ENCODE results near the gene PER1.

DNA sequence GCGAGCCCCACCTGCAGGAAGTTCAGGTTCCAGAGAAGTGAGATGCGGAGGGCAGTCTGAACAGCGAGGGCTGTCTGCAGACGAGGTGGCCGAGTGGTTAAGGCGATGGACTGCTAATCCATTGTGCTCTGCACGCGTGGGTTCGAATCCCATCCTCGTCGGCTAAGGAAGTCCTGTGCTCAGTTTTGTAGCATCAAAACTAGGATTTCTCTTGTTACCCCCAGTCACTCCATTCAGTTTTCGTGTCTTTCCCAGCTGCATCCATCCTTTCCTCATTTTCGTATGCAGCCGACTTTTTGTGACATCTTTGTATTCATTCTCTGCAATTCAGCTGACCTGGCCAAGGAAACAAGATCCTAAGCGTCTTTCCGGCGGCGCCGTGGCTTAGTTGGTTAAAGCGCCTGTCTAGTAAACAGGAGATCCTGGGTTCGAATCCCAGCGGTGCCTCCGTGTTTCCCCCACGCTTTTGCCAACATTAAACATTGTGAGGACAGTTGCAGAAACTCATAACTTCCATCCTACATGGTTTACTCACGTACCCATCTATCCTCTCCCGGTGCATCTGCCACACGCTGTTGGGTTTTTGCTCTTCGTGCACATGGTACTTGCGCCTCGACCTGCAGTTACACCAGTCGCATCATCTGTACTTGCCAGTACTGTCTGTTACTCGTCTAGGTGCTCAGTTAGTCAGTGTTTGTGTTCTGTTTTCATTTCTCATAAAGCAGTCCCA lies 34.7 kb upstream of the PER1 start:
- TF ChIP-seq POLR2A (IDR thresholded peaks at IDR 0.05; ENCODE audit: control extremely low read depth in 1 of 2, low read depth in 2 of 2, low read length in 2 of 2), result no peak
- no peak for TF ChIP-seq JUN (IDR thresholded peaks at IDR 0.05; ENCODE audit: low read depth, low read length)
- TF ChIP-seq, protein P1, sequence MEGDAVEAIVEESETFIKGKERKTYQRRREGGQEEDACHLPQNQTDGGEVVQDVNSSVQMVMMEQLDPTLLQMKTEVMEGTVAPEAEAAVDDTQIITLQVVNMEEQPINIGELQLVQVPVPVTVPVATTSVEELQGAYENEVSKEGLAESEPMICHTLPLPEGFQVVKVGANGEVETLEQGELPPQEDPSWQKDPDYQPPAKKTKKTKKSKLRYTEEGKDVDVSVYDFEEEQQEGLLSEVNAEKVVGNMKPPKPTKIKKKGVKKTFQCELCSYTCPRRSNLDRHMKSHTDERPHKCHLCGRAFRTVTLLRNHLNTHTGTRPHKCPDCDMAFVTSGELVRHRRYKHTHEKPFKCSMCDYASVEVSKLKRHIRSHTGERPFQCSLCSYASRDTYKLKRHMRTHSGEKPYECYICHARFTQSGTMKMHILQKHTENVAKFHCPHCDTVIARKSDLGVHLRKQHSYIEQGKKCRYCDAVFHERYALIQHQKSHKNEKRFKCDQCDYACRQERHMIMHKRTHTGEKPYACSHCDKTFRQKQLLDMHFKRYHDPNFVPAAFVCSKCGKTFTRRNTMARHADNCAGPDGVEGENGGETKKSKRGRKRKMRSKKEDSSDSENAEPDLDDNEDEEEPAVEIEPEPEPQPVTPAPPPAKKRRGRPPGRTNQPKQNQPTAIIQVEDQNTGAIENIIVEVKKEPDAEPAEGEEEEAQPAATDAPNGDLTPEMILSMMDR (IDR thresholded peaks at IDR 0.05; ENCODE audit: control extremely low read depth in 1 of 3, insufficient read depth in 1 of 3, low read depth in 1 of 3, low read length in 3 of 3), result peak in 1 of 3 experiments; percentile 34; a peak in 2 of 4 replicates
- TF ChIP-seq ZNF274 (IDR thresholded peaks at IDR 0.05; ENCODE audit: borderline replicate concordance, extremely low read depth, low read length), result no peak
- TF ChIP-seq POLR2AphosphoS5 (IDR thresholded peaks at IDR 0.05; ENCODE audit: low read depth, low read length), result no peak
- TF ChIP-seq NANOG (IDR thresholded peaks at IDR 0.05; ENCODE audit: insufficient read depth, low read depth, low read length, poor library complexity, severe bottlenecking), result no peak

All from H1 (cell line).